ENCODE measurements around the gene ADGRV1.

DNA sequence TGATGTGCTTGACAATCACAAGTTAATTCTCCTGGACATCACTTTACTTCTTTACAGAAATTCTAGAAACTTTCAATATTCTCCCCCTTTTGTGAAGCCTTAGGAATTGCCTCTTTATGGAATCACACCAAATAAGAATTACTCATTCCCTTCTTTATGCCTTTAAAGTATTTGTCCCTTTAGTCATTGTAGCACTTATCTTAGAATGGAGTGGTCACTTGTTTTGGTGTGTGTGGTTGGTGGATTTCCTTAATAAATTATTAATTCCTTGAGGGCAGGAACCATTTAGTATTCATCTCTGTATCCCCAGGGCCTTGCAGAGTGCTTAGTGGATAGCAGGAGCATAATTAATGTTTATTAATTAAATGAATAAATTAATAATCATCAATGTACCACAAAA lies 517.5 kb downstream of the ADGRV1 start:
- no peak for TF ChIP-seq POLR2A (IDR thresholded peaks at IDR 0.05)
- TF ChIP-seq, protein P1, sequence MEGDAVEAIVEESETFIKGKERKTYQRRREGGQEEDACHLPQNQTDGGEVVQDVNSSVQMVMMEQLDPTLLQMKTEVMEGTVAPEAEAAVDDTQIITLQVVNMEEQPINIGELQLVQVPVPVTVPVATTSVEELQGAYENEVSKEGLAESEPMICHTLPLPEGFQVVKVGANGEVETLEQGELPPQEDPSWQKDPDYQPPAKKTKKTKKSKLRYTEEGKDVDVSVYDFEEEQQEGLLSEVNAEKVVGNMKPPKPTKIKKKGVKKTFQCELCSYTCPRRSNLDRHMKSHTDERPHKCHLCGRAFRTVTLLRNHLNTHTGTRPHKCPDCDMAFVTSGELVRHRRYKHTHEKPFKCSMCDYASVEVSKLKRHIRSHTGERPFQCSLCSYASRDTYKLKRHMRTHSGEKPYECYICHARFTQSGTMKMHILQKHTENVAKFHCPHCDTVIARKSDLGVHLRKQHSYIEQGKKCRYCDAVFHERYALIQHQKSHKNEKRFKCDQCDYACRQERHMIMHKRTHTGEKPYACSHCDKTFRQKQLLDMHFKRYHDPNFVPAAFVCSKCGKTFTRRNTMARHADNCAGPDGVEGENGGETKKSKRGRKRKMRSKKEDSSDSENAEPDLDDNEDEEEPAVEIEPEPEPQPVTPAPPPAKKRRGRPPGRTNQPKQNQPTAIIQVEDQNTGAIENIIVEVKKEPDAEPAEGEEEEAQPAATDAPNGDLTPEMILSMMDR (IDR thresholded peaks at IDR 0.05) = no peak
